ENCODE results near the gene GRIN2A.

- TF ChIP-seq, protein P1, sequence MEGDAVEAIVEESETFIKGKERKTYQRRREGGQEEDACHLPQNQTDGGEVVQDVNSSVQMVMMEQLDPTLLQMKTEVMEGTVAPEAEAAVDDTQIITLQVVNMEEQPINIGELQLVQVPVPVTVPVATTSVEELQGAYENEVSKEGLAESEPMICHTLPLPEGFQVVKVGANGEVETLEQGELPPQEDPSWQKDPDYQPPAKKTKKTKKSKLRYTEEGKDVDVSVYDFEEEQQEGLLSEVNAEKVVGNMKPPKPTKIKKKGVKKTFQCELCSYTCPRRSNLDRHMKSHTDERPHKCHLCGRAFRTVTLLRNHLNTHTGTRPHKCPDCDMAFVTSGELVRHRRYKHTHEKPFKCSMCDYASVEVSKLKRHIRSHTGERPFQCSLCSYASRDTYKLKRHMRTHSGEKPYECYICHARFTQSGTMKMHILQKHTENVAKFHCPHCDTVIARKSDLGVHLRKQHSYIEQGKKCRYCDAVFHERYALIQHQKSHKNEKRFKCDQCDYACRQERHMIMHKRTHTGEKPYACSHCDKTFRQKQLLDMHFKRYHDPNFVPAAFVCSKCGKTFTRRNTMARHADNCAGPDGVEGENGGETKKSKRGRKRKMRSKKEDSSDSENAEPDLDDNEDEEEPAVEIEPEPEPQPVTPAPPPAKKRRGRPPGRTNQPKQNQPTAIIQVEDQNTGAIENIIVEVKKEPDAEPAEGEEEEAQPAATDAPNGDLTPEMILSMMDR (IDR thresholded peaks at IDR 0.05), result no peak
- no peak for TF ChIP-seq POLR2A (IDR thresholded peaks at IDR 0.05)
These were observed 44.1 kb upstream of the GRIN2A start for GRCh38 chr16:10226141-10226986.
